Measurements from ENCODE around the gene IFNAR2. TPM values are rescaled to one million over a fixed set of nuclear protein-coding genes. Genes with fewer than 3 reads are reported as not detected.
A peak's percentile ranks its signal among the peaks of the same experiment; 100 is the strongest.

The IFNAR2 gene
- total RNA-seq, 2 experiments from 2014 or later: 22.1 to 93.5 TPM

DNA sequence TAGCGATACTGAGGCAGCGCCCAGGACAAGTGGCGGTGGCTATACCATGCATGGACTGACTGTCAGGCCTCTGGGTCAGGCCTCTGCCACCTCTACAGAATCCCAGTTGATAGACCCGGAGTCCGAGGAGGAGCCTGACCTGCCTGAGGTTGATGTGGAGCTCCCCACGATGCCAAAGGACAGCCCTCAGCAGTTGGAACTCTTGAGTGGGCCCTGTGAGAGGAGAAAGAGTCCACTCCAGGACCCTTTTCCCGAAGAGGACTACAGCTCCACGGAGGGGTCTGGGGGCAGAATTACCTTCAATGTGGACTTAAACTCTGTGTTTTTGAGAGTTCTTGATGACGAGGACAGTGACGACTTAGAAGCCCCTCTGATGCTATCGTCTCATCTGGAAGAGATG, 33.2 kb downstream of the IFNAR2 start:
- Histone ChIP-seq H3K4me1 (ENCODE audit: insufficient read depth, low read length, poor library complexity, severe bottlenecking) (peaks cover 61% of the 10 kb centered on the region), H3K9me3 (ENCODE audit: low read length) (no peaks in the 10 kb centered on the region), H4K20me1 (ENCODE audit: insufficient read depth, low read length) (peaks cover 7% of the 10 kb centered on the region; the same call in 1 of the 2 replicates), H3K27ac (ENCODE audit: low read depth, low read length, poor library complexity, severe bottlenecking) (no peak overlapping the region), H3K36me3 (ENCODE audit: insufficient read depth, low read length) (peaks cover 80% of the 10 kb centered on the region), H3K4me2 (ENCODE audit: low read length) (no peak overlapping the region), H3K4me3 (ENCODE audit: low read depth, low read length, poor library complexity, severe bottlenecking) (no peak overlapping the region), H3K79me2 (ENCODE audit: insufficient read depth, low read depth, low read length) (peaks cover 66% of the 10 kb centered on the region; the same call in 1 of the 2 replicates), H2AFZ (ENCODE audit: low read length) (no peak overlapping the region), H3K9me2 (ENCODE audit: insufficient read depth, low read length) (no peaks in the 10 kb centered on the region)
- ChIA-PET CTCF (ENCODE audit: unreplicated experiment) (interaction anchor here (1.2 kb wide), 1 partner anchor 48 kb away, joined by 3 read pairs; no protein-coding TSS in a partner anchor), POLR2A (interaction anchor here (0.5 to 1.0 kb wide), 4 partner anchors 28 to 294 kb away, joined by 3 to 5 read pairs (median 4); no protein-coding TSS in a partner anchor)
- intact Hi-C loops (cut with micrococcal nuclease; ENCODE audit: unreplicated experiment): no loop called here
- DNase-seq (ENCODE audit: low spot score): no peak
- BruUV-seq (replicated peaks): no TSS peak
- TF ChIP-seq, protein P1, sequence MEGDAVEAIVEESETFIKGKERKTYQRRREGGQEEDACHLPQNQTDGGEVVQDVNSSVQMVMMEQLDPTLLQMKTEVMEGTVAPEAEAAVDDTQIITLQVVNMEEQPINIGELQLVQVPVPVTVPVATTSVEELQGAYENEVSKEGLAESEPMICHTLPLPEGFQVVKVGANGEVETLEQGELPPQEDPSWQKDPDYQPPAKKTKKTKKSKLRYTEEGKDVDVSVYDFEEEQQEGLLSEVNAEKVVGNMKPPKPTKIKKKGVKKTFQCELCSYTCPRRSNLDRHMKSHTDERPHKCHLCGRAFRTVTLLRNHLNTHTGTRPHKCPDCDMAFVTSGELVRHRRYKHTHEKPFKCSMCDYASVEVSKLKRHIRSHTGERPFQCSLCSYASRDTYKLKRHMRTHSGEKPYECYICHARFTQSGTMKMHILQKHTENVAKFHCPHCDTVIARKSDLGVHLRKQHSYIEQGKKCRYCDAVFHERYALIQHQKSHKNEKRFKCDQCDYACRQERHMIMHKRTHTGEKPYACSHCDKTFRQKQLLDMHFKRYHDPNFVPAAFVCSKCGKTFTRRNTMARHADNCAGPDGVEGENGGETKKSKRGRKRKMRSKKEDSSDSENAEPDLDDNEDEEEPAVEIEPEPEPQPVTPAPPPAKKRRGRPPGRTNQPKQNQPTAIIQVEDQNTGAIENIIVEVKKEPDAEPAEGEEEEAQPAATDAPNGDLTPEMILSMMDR (conservative IDR thresholded peaks at IDR 0.05; ENCODE audit: low read length): no peak
- TF ChIP-seq EZH2phosphoT487 (IDR thresholded peaks at IDR 0.05; ENCODE audit: borderline replicate concordance, low read depth, low read length): no peak

DNA sequence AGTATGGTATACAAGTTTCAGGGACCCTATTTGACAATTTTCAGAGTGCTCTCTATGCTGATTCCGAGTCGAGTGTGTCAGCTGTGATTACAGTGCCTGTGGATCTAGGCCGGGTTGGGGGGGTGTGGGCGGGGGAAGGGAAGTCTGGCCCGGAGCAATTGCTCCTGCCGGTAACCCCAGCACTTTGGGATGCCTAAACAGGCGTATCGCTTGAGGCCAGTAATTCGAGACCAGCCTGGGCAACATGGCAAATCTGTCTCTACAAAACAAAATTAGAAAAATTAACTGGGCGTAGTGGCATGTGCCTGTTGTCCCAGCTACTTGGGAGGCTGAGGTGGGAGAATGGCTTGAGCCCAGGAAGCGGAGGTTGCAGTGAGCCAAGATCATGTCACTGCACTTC, 34.8 kb downstream of the IFNAR2 start:
- Histone ChIP-seq H3K9me2 (ENCODE audit: insufficient read depth, low read length) (no peaks in the 10 kb centered on the region), H3K36me3 (ENCODE audit: insufficient read depth, low read length) (peaks cover 76% of the 10 kb centered on the region), H3K27ac (ENCODE audit: low read depth, low read length, poor library complexity, severe bottlenecking) (peak overlapping the region; percentile 70), H3K79me2 (ENCODE audit: insufficient read depth, low read depth, low read length) (peaks cover 70% of the 10 kb centered on the region; the same call in 1 of the 2 replicates), H3K9me3 (ENCODE audit: low read length) (no peaks in the 10 kb centered on the region), H2AFZ (ENCODE audit: low read length) (no peak overlapping the region), H3K4me3 (ENCODE audit: low read depth, low read length, poor library complexity, severe bottlenecking) (no peak overlapping the region), H3K4me2 (ENCODE audit: low read length) (peak overlapping the region; percentile 97), H3K4me1 (ENCODE audit: insufficient read depth, low read length, poor library complexity, severe bottlenecking) (peaks cover 70% of the 10 kb centered on the region), H4K20me1 (ENCODE audit: insufficient read depth, low read length) (peaks cover 7% of the 10 kb centered on the region; the same call in 1 of the 2 replicates)
- intact Hi-C loops (cut with micrococcal nuclease; ENCODE audit: unreplicated experiment): no loop called here
- TF ChIP-seq EZH2phosphoT487 (IDR thresholded peaks at IDR 0.05; ENCODE audit: borderline replicate concordance, low read depth, low read length): no peak
- TF ChIP-seq, protein P1 (conservative IDR thresholded peaks at IDR 0.05; ENCODE audit: low read length): no peak
- BruUV-seq (replicated peaks): no TSS peak
- ChIA-PET POLR2A (interaction anchor here (0.6 to 1.6 kb wide), 2 partner anchors 26 to 32 kb away, joined by 3 to 6 read pairs; no protein-coding TSS in a partner anchor), CTCF (ENCODE audit: unreplicated experiment) (no interaction called here)
- DNase-seq (ENCODE audit: low spot score): no peak

DNA sequence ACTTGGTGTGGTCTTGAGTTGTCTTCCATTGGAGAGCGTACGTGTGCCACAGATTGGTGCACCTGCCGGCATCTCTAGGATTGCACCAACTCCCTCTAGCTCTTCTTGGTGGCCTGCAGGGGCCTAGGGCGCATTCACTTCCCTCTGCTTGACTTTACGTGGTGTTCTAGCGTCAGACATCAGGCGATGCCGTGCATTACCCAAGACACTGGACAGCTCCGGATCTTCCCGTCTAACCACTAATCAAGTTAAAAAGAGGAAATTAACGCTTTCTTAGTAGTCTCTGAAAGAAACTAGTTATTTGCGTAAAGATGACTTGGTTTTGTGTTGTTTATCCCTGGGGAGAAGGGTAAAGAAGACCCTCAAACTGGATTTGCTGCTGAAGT, 35.9 kb downstream of the IFNAR2 start:
- peaks cover 64% of the 10 kb centered on the region; the same call in 1 of the 2 replicates for H3K79me2 ChIP-seq (ENCODE audit: insufficient read depth, low read depth, low read length)
- peak overlapping the region; percentile 97 for H3K4me2 ChIP-seq (ENCODE audit: low read length)
- peak overlapping the region; percentile 78 for H3K4me3 ChIP-seq (ENCODE audit: low read depth, low read length, poor library complexity, severe bottlenecking)
- peak; percentile 80 for DNase-seq (ENCODE audit: low spot score)
- H3K36me3 ChIP-seq (ENCODE audit: insufficient read depth, low read length): peaks cover 74% of the 10 kb centered on the region
- 0 out of 2 replicates have a peak, but pooled peaks cover 7% of the 10 kb centered on the region for H4K20me1 ChIP-seq (ENCODE audit: insufficient read depth, low read length)
- TF ChIP-seq, protein P1 (conservative IDR thresholded peaks at IDR 0.05; ENCODE audit: low read length): peak; percentile 49; the same call in 1 of the 2 replicates
- no peak for TF ChIP-seq EZH2phosphoT487 (IDR thresholded peaks at IDR 0.05; ENCODE audit: borderline replicate concordance, low read depth, low read length)
- ChIA-PET CTCF (ENCODE audit: unreplicated experiment) (interaction anchor here (0.7 kb wide), 1 partner anchor 64 kb away, joined by 4 read pairs; no protein-coding TSS in a partner anchor), POLR2A (interaction anchor here (0.6 to 2.4 kb wide), 11 partner anchors 24 to 80 kb away, joined by 3 to 12 read pairs (median 4); no protein-coding TSS in a partner anchor)
- no peaks in the 10 kb centered on the region for H3K9me2 ChIP-seq (ENCODE audit: insufficient read depth, low read length)
- H3K4me1 ChIP-seq (ENCODE audit: insufficient read depth, low read length, poor library complexity, severe bottlenecking): peaks cover 65% of the 10 kb centered on the region
- peak overlapping the region; percentile 70 for H3K27ac ChIP-seq (ENCODE audit: low read depth, low read length, poor library complexity, severe bottlenecking)
- no peak overlapping the region for H2AFZ ChIP-seq (ENCODE audit: low read length)
- intact Hi-C loops (cut with micrococcal nuclease; ENCODE audit: unreplicated experiment): loop anchor here (1.0 to 5.0 kb wide), 6 partner anchors 33 to 493 kb away; partner anchors contain the start of gene PAXBP1
- H3K9me3 ChIP-seq (ENCODE audit: low read length): no peaks in the 10 kb centered on the region
- BruUV-seq (replicated peaks): TSS peak; percentile 93

All from OCI-LY7 (cell line).